ENCODE measurements around the gene ABCF1.

GRCh38 chr6:30547454-30547853 lies 23.8 kb upstream of the ABCF1 start:
- TF ChIP-seq CTCF (IDR thresholded peaks at IDR 0.05) = no peak
- no peak for TF ChIP-seq POLR2A (IDR thresholded peaks at IDR 0.05)

Data from lower leg skin (tissue), 3 donors.